ENCODE measurements around the gene BBS9.

- no peak for TF ChIP-seq POLR2A (IDR thresholded peaks at IDR 0.05)
- TF ChIP-seq, protein P1, sequence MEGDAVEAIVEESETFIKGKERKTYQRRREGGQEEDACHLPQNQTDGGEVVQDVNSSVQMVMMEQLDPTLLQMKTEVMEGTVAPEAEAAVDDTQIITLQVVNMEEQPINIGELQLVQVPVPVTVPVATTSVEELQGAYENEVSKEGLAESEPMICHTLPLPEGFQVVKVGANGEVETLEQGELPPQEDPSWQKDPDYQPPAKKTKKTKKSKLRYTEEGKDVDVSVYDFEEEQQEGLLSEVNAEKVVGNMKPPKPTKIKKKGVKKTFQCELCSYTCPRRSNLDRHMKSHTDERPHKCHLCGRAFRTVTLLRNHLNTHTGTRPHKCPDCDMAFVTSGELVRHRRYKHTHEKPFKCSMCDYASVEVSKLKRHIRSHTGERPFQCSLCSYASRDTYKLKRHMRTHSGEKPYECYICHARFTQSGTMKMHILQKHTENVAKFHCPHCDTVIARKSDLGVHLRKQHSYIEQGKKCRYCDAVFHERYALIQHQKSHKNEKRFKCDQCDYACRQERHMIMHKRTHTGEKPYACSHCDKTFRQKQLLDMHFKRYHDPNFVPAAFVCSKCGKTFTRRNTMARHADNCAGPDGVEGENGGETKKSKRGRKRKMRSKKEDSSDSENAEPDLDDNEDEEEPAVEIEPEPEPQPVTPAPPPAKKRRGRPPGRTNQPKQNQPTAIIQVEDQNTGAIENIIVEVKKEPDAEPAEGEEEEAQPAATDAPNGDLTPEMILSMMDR (IDR thresholded peaks at IDR 0.05) = no peak
These were observed 379.8 kb downstream of the BBS9 start for GRCh38 chr7:33509206-33509605.

Measured in heart left ventricle (tissue), 13 donors.